ENCODE data around the gene COL15A1.
"Not testable (repeated sequence)": the region's sequence is repeated elsewhere in the genome, so short reads cannot be mapped to it uniquely, and the experiment has no call there.

COL15A1 gene

DNA sequence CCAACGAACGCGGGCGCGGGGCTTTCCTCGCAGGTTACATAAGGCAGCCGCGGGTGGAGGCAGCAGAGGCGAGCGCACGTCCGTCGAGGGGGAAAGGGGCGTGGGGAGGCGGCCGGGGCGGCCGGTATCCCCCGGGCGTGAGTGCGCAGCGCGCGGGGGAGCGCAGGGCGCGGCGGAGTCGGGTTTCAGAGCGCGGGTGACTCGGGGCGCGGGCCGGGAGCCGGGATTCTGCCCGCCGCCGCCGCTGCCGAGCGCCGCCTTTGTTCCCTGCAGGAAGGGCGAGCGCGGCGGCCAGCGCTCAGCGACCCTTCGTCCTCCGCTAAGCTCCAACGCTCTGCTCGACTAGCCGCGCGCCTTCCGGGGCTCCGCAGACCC, at the start of gene COL15A1:
Gene COL15A1, plus strand, starts transcription at position 226 of the 375 bp plus-strand sequence. CDS start 155 bp downstream, outside the sequence.
- Mint-ChIP-seq H3K27me3 (peaks cover 91% of the 10 kb centered on the region), H3K9me3 (no peaks in the 10 kb centered on the region), H3K36me3 (peaks cover 1% of the 10 kb centered on the region), H3K4me3 (peak within 1 kb of the TSS; percentile 53), H3K27ac (peak within 1 kb of the TSS; percentile 49), H3K4me1 (peaks cover 36% of the 10 kb centered on the region)
- no peak for DNase-seq
- CTCF ChIA-PET: no interaction called here

DNA sequence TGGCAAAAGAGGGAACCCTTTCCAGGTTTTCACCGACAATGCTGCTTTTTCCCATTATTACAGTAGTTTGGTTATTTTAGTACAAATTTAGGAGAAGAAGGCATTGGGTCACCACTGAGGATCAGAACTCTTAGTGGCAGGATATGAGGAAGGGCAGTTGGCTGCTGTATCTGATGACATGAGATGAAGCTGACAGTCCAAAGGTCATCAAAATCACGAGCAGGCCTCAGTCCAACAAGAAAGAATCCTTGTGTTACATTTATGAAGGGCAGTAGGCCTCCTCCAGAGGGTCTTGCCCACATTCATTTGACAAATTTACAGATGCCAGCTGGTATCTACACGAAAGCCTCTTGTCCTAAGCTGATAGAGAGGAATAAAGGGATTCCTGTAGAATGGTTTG, 49.5 kb upstream of the COL15A1 start:
- Mint-ChIP-seq H3K27me3 (peaks cover 16% of the 10 kb centered on the region), H3K4me3 (no peak overlapping the region), H3K36me3 (no peaks in the 10 kb centered on the region), H3K27ac (no peak overlapping the region), H3K9me3 (no peaks in the 10 kb centered on the region), H3K4me1 (no peaks in the 10 kb centered on the region)
- no peak for DNase-seq
- CTCF ChIA-PET: no interaction called here

DNA sequence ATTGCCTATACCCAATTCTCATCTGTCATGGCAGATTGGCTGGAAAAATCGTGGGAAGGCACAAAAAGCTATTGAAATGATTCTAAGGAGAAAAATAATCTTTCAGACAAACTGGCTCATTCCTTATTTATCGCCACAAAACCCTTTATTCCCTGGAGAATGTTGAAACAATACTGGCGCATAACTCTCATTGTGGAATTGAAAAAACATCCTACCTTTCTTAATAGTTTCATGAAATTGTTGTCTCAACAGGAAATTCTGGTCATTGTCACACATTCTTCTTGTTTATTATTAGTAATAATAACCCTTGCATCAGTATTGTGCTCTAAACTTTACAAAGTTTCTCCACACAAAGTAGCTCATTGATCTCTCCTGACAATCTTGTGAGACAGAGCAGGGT, 48.9 kb upstream of the COL15A1 start:
- Mint-ChIP-seq H3K27ac (no peak overlapping the region), H3K4me3 (no peak overlapping the region), H3K9me3 (no peaks in the 10 kb centered on the region), H3K27me3 (peaks cover 16% of the 10 kb centered on the region), H3K36me3 (no peaks in the 10 kb centered on the region), H3K4me1 (no peaks in the 10 kb centered on the region)
- no peak for DNase-seq
- CTCF ChIA-PET: no interaction called here

DNA sequence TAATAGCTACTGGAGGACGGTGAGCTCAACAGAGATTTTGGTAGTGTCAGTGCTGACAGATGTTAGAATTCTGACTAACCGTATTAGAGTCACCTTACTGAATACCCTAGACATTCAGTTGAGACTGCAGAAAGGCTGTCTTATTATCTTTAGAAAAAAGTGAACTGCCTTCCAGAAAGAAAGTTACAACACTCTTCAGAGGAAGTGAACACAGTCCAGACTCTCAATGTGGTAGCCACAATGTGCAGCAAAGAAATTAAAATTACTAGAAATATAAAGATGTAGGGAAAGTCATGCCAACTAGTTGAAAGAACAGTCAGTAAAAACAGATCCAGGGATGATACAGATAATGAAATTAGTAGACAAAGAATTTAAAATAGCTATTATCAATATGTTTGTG, 47.1 kb upstream of the COL15A1 start:
- H3K36me3 Mint-ChIP-seq: no peaks in the 10 kb centered on the region

DNA sequence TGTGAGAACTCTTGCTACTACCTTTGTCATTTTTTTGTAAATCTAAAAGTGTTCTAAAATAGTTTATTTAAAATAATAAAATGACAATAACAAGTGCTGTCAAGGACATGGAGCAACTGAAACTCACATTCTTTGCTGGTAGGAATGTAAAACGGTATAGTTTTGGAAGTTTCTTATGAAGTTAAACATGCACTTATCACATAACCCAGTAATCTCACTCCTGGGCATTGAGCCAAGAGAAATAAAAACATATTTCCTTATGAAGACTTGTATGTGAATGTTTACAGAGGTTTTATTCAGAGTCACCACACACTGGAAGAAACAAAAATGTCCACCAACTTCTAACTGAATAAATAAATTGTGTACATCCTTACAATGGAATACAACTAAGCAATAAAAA, 46.0 kb upstream of the COL15A1 start:
- no peaks in the 10 kb centered on the region for H3K9me3 Mint-ChIP-seq
- H3K27ac Mint-ChIP-seq: no peak overlapping the region
- no peaks in the 10 kb centered on the region for H3K36me3 Mint-ChIP-seq
- no peak overlapping the region for H3K4me3 Mint-ChIP-seq
- H3K27me3 Mint-ChIP-seq: peaks cover 16% of the 10 kb centered on the region
- CTCF ChIA-PET: no interaction called here
- H3K4me1 Mint-ChIP-seq: no peaks in the 10 kb centered on the region
- no peak for DNase-seq

More for the DNA sequence above, 47.1 kb upstream of the COL15A1 start:
- H3K27ac Mint-ChIP-seq: no peak overlapping the region
- CTCF ChIA-PET: no interaction called here
- H3K27me3 Mint-ChIP-seq: peaks cover 16% of the 10 kb centered on the region
- H3K4me3 Mint-ChIP-seq: no peak overlapping the region
- no peaks in the 10 kb centered on the region for H3K9me3 Mint-ChIP-seq
- no peak for DNase-seq
- H3K4me1 Mint-ChIP-seq: no peaks in the 10 kb centered on the region

DNA sequence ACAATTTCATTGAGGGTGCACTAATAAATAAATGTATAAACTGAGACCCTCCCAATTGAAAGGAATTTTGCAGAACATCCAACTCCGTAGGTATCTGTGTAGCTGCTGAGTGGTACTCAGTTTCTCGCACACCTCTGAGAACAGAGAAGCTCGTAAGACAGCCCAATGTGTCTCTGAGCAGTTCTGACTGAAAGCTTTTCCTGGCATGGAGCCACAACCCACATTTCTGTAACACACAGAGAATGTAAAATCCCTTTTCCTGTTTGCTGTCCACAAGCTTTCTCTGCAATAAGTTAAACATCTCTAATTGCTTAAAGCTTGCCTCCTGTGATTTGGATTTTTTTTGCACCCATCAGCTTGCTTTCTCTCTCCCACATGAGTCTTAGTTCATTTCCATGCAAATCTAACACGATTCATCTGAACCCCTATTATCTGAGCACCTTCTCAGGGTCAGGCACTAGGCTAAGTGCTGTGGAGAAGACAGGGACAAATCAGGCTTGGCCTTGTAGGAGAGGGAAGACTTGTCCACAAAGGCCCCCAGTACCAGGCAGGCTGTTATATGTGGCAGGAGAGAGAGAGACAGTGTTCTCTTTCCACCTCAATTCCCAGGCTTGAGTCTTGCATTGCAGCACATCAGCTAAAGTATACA, 44.2 kb upstream of the COL15A1 start:
- H3K36me3 Mint-ChIP-seq: no peaks in the 10 kb centered on the region
- H3K27ac Mint-ChIP-seq: no peak overlapping the region
- CTCF ChIA-PET: interaction anchor here (0.6 kb wide), 1 partner anchor 96 kb away, joined by 3 read pairs; no protein-coding TSS in a partner anchor
- H3K27me3 Mint-ChIP-seq: peaks cover 23% of the 10 kb centered on the region
- no peak overlapping the region for H3K4me3 Mint-ChIP-seq
- no peak for DNase-seq
- H3K9me3 Mint-ChIP-seq: no peaks in the 10 kb centered on the region
- H3K4me1 Mint-ChIP-seq: no peaks in the 10 kb centered on the region

DNA sequence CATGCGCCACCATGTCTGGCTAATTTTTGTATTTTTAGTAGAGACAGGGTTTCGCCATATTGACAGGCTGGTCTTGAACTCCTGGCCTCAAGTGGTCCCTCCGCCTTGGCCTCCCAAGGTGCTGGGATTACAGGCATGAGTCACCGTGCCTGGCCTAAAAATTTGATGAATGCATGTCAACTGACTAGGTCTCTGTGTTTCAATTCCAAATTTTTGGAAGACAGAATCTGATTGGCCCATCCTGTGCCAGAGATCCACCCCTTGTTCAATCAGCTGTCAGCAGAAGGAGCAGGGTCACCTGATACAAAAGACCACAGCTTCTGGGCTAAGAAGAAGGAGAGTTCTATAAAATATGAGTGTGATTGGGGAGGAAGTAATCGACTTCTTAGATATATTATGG, 43.5 kb upstream of the COL15A1 start:
- no peaks in the 10 kb centered on the region for H3K9me3 Mint-ChIP-seq
- no peak for DNase-seq
- no peak overlapping the region for H3K4me3 Mint-ChIP-seq
- CTCF ChIA-PET: interaction anchor here (0.6 kb wide), 1 partner anchor 97 kb away, joined by 3 read pairs; no protein-coding TSS in a partner anchor
- H3K36me3 Mint-ChIP-seq: no peaks in the 10 kb centered on the region
- H3K4me1 Mint-ChIP-seq: no peaks in the 10 kb centered on the region
- H3K27me3 Mint-ChIP-seq: peaks cover 27% of the 10 kb centered on the region
- H3K27ac Mint-ChIP-seq: no peak overlapping the region

DNA sequence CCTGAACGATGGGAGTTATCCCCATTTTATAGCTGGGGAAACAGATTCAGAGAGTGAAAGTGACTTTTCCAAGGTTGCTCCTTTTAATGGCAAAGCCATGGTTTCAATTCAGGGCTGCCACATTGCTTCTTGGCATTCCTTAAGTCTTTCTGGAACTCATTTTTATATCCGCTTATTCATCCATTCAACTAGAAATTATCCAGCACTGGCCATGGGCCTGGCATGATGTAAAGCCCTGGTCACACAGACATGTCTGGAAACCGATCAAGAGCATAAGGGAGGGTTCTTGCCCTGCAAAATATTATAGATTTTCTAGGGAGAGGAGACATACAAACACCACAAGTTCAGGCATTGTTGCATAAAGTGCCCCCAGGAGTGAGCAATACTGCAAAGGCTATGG, 43.0 kb upstream of the COL15A1 start:
- Mint-ChIP-seq H3K27ac (no peak overlapping the region), H3K36me3 (no peaks in the 10 kb centered on the region), H3K4me3 (no peak overlapping the region), H3K4me1 (no peaks in the 10 kb centered on the region), H3K9me3 (no peaks in the 10 kb centered on the region), H3K27me3 (peaks cover 26% of the 10 kb centered on the region)
- no peak for DNase-seq
- CTCF ChIA-PET: no interaction called here

DNA sequence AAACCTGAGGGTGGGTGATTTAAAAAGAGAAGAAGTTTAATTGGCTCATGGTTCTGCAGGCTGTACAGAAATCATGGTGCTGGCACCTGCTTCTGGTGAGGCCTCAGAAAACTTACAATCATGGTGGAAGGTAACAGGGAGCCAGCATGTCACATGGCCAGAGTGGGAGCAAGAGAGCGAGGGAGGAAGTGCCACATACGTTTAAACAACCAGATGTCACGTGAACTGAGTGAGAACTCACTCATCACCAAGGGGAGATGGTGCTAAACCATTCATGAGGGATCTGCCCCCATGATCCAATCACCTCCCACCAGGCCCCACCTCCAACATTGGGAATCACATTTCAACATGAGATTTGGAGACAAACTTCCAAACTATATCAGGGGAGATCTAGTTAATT, 41.9 kb upstream of the COL15A1 start:
- H3K4me1 Mint-ChIP-seq, DNase-seq, H3K36me3 Mint-ChIP-seq, H3K9me3 Mint-ChIP-seq, H3K27ac Mint-ChIP-seq, H3K4me3 Mint-ChIP-seq, CTCF ChIA-PET: not testable (repeated sequence)
- peaks cover 29% of the 10 kb centered on the region for H3K27me3 Mint-ChIP-seq

DNA sequence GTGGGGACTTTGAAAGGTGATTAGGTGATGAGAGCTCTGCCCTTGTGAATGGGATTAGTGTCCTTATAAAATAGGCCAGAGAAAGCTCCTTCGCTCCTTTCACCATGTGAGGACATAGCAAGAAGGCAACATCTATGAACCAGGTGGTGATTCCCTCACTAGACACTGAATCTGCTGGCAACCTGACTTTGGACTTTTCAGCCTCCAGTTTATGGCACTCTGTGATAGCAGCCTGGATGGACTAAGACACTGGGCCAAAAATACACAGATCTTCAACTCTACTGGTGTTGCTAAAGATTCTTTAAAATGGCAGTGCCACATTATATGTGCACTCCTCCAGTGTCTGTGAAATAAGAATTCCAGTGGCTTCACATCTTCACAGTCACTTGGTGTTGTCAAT, 41.2 kb upstream of the COL15A1 start:
- Mint-ChIP-seq H3K36me3 (no peaks in the 10 kb centered on the region), H3K4me3 (no peak overlapping the region), H3K27ac (no peak overlapping the region), H3K27me3 (peaks cover 25% of the 10 kb centered on the region), H3K4me1 (no peaks in the 10 kb centered on the region), H3K9me3 (no peaks in the 10 kb centered on the region)
- no peak for DNase-seq
- CTCF ChIA-PET: no interaction called here

DNA sequence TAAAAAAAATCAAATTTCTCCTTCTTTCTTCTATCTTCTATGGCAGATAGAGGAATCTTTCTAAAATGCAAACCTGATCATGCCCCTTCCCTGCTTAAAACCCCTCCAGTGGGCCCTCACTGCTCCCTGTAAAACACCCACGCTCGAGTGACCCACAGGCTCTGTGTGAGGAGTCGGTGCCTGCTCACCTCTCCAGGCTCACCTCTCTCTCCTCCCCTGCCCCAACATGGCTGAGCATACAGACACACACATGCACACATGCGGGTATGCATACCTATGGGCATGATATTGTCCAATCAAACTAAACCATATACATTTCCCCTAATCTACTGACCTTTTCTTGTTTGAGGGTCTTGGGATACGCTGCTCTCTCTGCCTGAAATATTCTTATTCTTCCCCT, 40.8 kb upstream of the COL15A1 start:
- Mint-ChIP-seq H3K36me3 (no peaks in the 10 kb centered on the region), H3K27ac (no peak overlapping the region), H3K4me1 (no peaks in the 10 kb centered on the region), H3K27me3 (peaks cover 25% of the 10 kb centered on the region), H3K4me3 (no peak overlapping the region), H3K9me3 (no peaks in the 10 kb centered on the region)
- CTCF ChIA-PET: no interaction called here
- no peak for DNase-seq

DNA sequence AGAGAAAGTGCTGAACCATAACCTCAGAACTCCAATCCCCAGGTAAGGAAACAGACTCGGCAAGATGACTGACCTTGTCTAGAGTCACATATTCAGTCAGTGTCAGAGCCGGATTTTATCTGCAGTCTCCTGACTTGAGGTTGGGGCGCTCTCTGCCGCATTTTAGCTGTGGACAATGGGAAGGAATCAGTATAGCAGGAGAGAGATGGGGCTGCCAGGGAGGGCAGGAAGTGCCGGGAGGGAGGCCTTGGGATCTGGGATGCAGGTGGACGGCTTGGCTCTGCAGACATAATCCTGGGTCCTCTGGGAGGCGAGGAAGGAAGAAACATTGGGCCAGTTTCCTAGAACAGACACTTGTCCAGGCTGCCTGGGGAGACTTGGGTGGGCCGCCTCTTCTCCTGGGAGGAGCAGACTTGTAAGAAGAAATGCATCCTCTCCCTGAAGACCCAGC, 39.7 kb upstream of the COL15A1 start:
- H3K4me3 Mint-ChIP-seq: no peak overlapping the region
- CTCF ChIA-PET: no interaction called here
- no peaks in the 10 kb centered on the region for H3K36me3 Mint-ChIP-seq
- DNase-seq: no peak
- no peaks in the 10 kb centered on the region for H3K9me3 Mint-ChIP-seq
- H3K27me3 Mint-ChIP-seq: peaks cover 25% of the 10 kb centered on the region
- H3K27ac Mint-ChIP-seq: no peak overlapping the region
- H3K4me1 Mint-ChIP-seq: no peaks in the 10 kb centered on the region

DNA sequence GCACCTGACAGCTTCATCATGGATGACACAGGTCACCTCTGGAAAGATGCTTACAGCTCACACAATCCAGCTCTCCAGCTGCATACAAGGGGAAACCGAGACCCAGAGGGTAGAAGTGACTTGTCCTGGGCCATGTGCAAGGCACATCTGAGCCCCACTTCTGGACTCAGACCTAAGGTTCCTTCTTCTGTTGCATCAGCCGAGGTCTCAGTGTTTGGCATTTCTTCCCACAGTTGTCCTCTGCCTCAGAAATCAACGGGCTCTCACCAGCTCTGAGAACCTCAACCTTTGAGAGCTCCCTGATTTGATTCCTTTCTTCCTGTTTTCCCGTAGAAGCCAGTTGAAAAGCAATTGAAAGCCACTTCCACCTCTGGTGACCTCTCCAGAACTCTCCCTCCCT, 38.7 kb upstream of the COL15A1 start:
- CTCF ChIA-PET: no interaction called here
- Mint-ChIP-seq H3K4me3 (no peak overlapping the region), H3K9me3 (no peaks in the 10 kb centered on the region), H3K27me3 (peaks cover 25% of the 10 kb centered on the region), H3K27ac (no peak overlapping the region), H3K36me3 (no peaks in the 10 kb centered on the region), H3K4me1 (no peaks in the 10 kb centered on the region)
- no peak for DNase-seq

DNA sequence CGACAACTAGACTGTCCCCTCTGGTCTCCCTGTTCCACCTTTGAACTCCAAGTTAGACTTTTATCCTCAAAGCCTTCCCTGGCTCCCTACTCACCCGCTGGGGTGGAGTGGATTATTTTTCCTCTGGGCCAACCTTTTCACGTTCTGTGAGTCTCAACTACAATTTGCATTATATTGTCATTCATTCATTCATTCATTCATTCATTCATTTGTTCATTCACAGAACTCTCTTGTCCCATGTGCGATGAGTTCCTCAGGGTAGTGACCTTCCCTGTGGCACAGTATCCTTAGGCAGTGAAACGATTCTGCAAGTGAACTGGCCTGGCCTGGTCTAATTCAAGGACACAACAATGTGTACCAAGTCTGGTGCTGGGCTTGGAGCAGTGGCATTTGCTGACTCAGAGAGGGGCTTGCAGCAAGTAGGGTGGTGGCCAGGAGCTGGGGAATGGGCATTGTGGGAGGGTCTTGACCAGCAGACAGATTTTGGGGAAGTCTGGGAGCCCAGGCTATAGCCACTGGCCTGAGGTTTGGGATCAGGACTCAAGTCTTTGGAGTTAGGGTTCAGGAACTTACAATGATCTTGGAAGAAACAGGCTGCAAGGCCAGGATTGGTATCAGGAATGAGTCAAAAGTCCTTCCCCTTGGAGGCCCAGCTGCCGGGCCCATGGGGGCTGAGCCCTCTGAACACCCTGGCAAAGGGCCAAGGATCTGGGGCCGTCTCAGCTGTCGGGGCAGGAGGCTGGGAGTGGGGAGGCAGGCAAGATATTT, 37.2 kb upstream of the COL15A1 start:
- no peak overlapping the region for H3K27ac Mint-ChIP-seq
- CTCF ChIA-PET: no interaction called here
- no peak overlapping the region for H3K4me3 Mint-ChIP-seq
- no peaks in the 10 kb centered on the region for H3K4me1 Mint-ChIP-seq
- H3K27me3 Mint-ChIP-seq: peaks cover 21% of the 10 kb centered on the region
- DNase-seq: no peak
- H3K36me3 Mint-ChIP-seq: no peaks in the 10 kb centered on the region
- H3K9me3 Mint-ChIP-seq: no peaks in the 10 kb centered on the region

DNA sequence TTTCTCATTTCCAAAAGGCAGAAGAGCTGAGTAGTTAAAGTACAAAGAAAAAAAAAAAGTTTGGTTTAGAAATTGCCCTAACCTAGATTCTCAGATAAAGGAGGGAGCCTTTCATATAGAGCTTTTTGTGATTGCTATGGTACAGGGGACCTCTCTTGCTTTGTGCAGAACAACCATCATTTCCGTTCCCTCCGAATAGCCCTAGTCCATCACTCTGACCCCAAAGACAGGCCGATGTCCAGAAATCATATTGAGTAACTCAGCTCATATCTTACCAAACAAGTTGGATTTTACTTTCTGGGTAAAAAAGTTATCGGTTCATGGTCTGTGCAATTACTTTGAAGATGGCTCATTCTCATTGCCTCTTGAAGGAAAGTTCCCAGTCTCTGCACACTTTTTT, 36.7 kb upstream of the COL15A1 start:
- Mint-ChIP-seq H3K36me3 (no peaks in the 10 kb centered on the region), H3K9me3 (no peaks in the 10 kb centered on the region), H3K4me3 (no peak overlapping the region), H3K27ac (no peak overlapping the region), H3K27me3 (peaks cover 21% of the 10 kb centered on the region), H3K4me1 (no peaks in the 10 kb centered on the region)
- no peak for DNase-seq
- CTCF ChIA-PET: no interaction called here
